ENCODE results near the gene INF2. TPM values are rescaled to one million over a fixed set of nuclear protein-coding genes. Genes with fewer than 3 reads are reported as not detected.

The INF2 gene
- total RNA-seq, 4 donors from 2014 or later: 51.5 to 129 (median 66.7) TPM

DNA sequence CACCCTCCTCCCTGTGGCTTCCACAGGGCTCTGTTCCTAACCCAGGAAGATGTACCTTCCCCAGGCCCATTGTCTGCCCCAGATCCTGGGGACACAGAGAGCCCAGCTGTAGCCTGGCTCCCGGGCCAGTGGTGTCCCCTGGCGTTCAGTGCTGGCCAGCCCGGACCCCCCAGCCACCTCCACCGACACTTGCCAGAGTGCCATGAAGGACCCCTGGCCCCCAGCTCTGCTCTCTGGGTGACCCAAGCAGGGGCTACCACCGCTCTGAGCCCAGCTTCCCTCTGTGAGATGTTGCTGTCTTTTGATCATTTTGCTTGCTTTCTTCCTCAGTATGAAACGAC, 6.2 kb downstream of the INF2 start:
- TF ChIP-seq, protein P1, sequence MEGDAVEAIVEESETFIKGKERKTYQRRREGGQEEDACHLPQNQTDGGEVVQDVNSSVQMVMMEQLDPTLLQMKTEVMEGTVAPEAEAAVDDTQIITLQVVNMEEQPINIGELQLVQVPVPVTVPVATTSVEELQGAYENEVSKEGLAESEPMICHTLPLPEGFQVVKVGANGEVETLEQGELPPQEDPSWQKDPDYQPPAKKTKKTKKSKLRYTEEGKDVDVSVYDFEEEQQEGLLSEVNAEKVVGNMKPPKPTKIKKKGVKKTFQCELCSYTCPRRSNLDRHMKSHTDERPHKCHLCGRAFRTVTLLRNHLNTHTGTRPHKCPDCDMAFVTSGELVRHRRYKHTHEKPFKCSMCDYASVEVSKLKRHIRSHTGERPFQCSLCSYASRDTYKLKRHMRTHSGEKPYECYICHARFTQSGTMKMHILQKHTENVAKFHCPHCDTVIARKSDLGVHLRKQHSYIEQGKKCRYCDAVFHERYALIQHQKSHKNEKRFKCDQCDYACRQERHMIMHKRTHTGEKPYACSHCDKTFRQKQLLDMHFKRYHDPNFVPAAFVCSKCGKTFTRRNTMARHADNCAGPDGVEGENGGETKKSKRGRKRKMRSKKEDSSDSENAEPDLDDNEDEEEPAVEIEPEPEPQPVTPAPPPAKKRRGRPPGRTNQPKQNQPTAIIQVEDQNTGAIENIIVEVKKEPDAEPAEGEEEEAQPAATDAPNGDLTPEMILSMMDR (IDR thresholded peaks at IDR 0.05): no peak
- no peak for TF ChIP-seq POLR2AphosphoS5 (IDR thresholded peaks at IDR 0.05)
- TF ChIP-seq POLR2A (IDR thresholded peaks at IDR 0.05; ENCODE audit: low read depth): no peak
- no peak for TF ChIP-seq EP300 (IDR thresholded peaks at IDR 0.05)
- Histone ChIP-seq H3K4me3 (no peak overlapping the region), H3K9me3 (no peaks in the 10 kb centered on the region), H3K27ac (replicated peaks in 1 of 4) (peak overlapping the region; percentile 62 to 76 (median 64)), H3K36me3 (peaks cover 0 to 18% (median 12%) of the 10 kb centered on the region in 4 donors), H3K27me3 (no peaks in the 10 kb centered on the region), H3K4me1 (peaks cover 97 to 100% (median 100%) of the 10 kb centered on the region in 4 donors)
- intact Hi-C loops (cut with DNase I): no loop called here
- WGBS: 61% methylated on average over 6 of the region's 6 CpGs
- no peak for DNase-seq (ENCODE audit: extremely low spot score)

DNA sequence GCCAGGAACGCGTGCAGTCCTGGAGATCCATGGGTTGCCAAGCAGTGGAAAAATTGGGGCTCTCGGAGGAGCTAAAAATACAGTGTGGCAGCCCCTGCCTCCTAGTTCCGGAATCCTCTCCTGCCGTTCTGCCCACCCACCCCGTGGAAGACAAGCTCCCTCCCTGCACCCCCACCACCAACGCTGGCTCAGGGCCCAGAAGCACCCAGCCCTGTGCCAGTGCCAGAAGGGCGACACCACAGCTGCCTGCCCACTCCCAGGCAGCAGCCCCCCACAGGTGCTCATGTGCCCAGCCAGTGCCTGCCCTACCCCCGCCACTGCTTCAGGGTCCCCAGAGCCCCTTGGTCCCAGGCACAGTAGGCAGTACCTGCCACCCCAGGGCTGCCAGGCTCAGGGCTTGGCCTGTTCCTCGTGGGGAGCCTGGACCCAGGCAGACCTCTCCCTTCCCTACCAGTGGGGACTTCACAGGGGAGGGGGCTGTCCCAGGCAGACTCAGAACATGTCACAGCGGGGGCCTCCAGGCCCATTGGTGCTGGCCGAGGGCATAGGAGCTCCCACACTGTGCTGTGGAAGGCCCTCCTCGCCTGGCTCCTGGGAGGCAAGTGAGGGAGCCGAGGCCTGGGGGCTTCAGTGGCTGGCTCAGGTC, 7.4 kb downstream of the INF2 start:
- peaks cover 89 to 100% (median 94%) of the 10 kb centered on the region in 4 donors for H3K4me1 ChIP-seq
- H3K27me3 ChIP-seq: no peaks in the 10 kb centered on the region
- H3K9me3 ChIP-seq: no peaks in the 10 kb centered on the region
- 62% methylated on average over 12 of the region's 14 CpGs for WGBS
- H3K36me3 ChIP-seq: peaks cover 8 to 28% (median 22%) of the 10 kb centered on the region in 4 donors
- no peak for DNase-seq (ENCODE audit: extremely low spot score)
- H3K27ac ChIP-seq (replicated peaks in 1 of 4): peak overlapping the region; percentile 62 to 76 (median 64)
- intact Hi-C loops (cut with DNase I): no loop called here
- TF ChIP-seq, protein P1 (IDR thresholded peaks at IDR 0.05): no peak
- TF ChIP-seq EP300 (IDR thresholded peaks at IDR 0.05) (no peak), POLR2AphosphoS5 (IDR thresholded peaks at IDR 0.05) (no peak)
- H3K4me3 ChIP-seq: no peak overlapping the region

DNA sequence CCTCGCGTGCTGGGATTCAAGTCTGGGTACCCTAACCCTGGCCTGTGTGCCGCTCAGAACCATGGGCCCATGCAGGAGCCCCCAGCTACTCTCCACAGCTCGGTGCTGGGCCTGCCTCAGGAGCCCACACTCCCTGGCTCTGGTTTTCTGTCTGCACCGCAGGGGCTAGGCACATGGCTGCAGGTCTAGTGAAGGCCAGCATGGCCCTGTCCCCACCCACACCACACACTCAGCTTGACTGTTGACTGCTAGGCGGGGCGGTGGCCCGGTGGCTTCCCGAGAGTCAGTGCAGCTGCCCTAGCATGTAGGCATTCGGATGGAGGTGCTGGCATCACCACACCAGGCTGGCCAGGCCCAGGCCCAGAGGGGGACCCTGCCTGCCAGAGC, 7.9 kb downstream of the INF2 start:
- Histone ChIP-seq H3K4me1 (peaks cover 85 to 100% (median 93%) of the 10 kb centered on the region in 4 donors), H3K36me3 (peaks cover 13 to 30% (median 25%) of the 10 kb centered on the region in 4 donors), H3K27ac (replicated peaks in 1 of 4) (peak overlapping the region; percentile 62 to 76 (median 64)), H3K9me3 (no peaks in the 10 kb centered on the region), H3K27me3 (no peaks in the 10 kb centered on the region), H3K4me3 (no peak overlapping the region)
- no peak for TF ChIP-seq EP300 (IDR thresholded peaks at IDR 0.05)
- TF ChIP-seq POLR2A (IDR thresholded peaks at IDR 0.05; ENCODE audit: low read depth): no peak
- TF ChIP-seq, protein P1 (IDR thresholded peaks at IDR 0.05): no peak
- no peak for TF ChIP-seq POLR2AphosphoS5 (IDR thresholded peaks at IDR 0.05)
- no peak for DNase-seq (ENCODE audit: extremely low spot score)
- 83% methylated on average over 1 of the region's 10 CpGs for WGBS
- intact Hi-C loops (cut with DNase I): no loop called here

DNA sequence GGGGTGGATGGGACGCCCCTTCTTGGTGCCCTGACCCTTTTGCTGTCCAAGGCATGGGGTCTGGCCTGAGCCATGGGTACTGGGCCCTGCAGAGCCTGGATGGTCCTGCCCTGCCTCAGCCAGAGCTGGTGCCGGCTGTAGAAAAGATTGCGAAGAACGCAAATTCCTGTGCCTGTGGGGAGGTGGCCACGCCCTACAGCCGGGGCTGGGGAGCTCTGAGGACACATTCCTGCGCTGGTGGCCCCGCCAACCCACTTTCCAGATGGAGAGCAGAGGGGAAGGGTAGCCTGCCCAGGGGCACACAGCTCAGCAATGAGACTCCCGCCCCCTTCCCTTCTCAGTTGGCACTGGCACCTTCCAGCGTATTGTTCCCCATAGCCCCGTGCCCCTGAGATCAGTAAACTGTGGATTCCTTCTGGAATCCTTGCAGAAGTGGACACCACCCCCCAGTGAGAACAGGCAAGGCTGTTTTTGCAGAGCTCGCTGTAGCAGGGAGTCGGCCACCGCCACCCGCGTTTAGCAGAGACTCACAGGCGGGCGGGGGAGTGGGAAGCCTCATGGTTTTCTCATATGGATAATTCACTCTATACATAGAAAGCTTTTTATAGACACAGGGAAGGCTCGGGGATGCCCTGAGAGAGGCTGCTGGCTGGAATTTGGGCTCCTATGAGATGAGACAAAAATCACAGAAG, 8.6 kb downstream of the INF2 start:
- DNase-seq (ENCODE audit: extremely low spot score): no peak
- H3K27me3 ChIP-seq: no peaks in the 10 kb centered on the region
- WGBS: 57% methylated on average over 14 of the region's 19 CpGs
- H3K4me1 ChIP-seq: peaks cover 77 to 94% (median 86%) of the 10 kb centered on the region in 4 donors
- intact Hi-C loops (cut with DNase I): no loop called here
- H3K4me3 ChIP-seq: peak overlapping the region in 2 of 4 donors; percentile 26 to 35
- H3K27ac ChIP-seq (replicated peaks in 1 of 4): peak overlapping the region; percentile 62 to 76 (median 64)
- peaks cover 20 to 36% (median 29%) of the 10 kb centered on the region in 4 donors for H3K36me3 ChIP-seq
- H3K9me3 ChIP-seq: no peaks in the 10 kb centered on the region
- TF ChIP-seq, protein P1 (IDR thresholded peaks at IDR 0.05): no peak
- peak in 1 of 2 donors; percentile 26 for TF ChIP-seq POLR2AphosphoS5 (IDR thresholded peaks at IDR 0.05)

All from esophagus muscularis mucosa (tissue), 4 donors.